Thyroid gland (tissue), 4 donors: ENCODE measurements around the gene MARVELD1. TPM values are rescaled to one million over a fixed set of nuclear protein-coding genes. Genes with fewer than 3 reads are reported as not detected.
A peak's percentile ranks its signal among the peaks of the same experiment; 100 is the strongest.

Experiments used
- DNase-seq, 2 donors: peaks; one replicate each; pipeline ENCODE4 v3.0.0-alpha.2; 2019
- H3K27ac ChIP-seq, 3 donors: fragments of 200-600 bp; sonication (generic); 1 replicate in 2 of 3; 2 replicates in 1 of 3; pipeline ENCODE4 v1.5.1; 2016 to 2019; ENCODE audit warnings: mild to moderate bottlenecking in 1 of 3, moderate library complexity in 1 of 3
- H3K27me3 ChIP-seq: fragments of 200-600 bp; sonication (generic); one replicate; pipeline ENCODE4 v1.5.1; 2019
- H3K36me3 ChIP-seq, 2 donors: fragments of 200-600 bp; sonication (generic); one replicate each; pipeline ENCODE4 v1.5.1; 2016 to 2019
- H3K4me1 ChIP-seq, 2 donors: fragments of 200-600 bp; sonication (generic); one replicate each; pipeline ENCODE4 v1.5.1; 2017 to 2019
- H3K4me3 ChIP-seq, 3 donors: fragments of 200-600 bp; sonication (generic); replicated peaks in 1 of 3; 1 replicate in 2 of 3; 2 replicates in 1 of 3; pipeline ENCODE4 v1.5.1; 2016; ENCODE audit warnings: mild to moderate bottlenecking in 1 of 3
- H3K9me3 ChIP-seq: fragments of 200-600 bp; sonication (generic); one replicate; pipeline ENCODE4 v1.5.1; 2017
- CTCF ChIP-seq, 6 experiments: fragments of 200-600 bp in 3 of 6; fragments of 450-650 bp in 3 of 6; sonication (generic) in 3 of 6; IDR thresholded peaks; one replicate each; pipeline ENCODE4 v1.5.1; 2016 to 2019; ENCODE audit warnings: antibody characterized with exemption in 6 of 6, mild to moderate bottlenecking in 2 of 6, inconsistent platforms in 1 of 6, moderate library complexity in 1 of 6
- POLR2A ChIP-seq, 2 donors: fragments of 450-650 bp; IDR thresholded peaks; one replicate each; pipeline ENCODE4 v1.6.1; 2017; ENCODE audit warnings: antibody characterized with exemption in 2 of 2, mild to moderate bottlenecking in 2 of 2, moderate library complexity in 1 of 2
- WGBS, 2 donors: methylation state at CpG; one replicate each; pipeline ENCODE4 v1.1.5; 2017; 5-methylcytosine and 5-hydroxymethylcytosine counted together
- intact Hi-C: fragments of 100-400 bp; cut with DNase I; formaldehyde crosslinking; loops from one replicate; pipeline ENCODE4 v1.15.1; 2023
- total RNA-seq, 4 donors: library from RNA; depleted of rRNA; stranded (reverse); fragments of >200 nt; gene quantifications; one replicate each; pipeline ENCODE4 v1.2.3, GENCODE V29; 2016

The MARVELD1 gene
- total RNA-seq, 4 donors from 2014 or later: 6.0 to 46.6 (median 10.5) TPM

GRCh38 chr10:97701438-97702069 lies 12.0 kb upstream of the MARVELD1 start:
- H3K36me3 ChIP-seq: no peaks in the 10 kb centered on the region
- peak; percentile 29 to 90 (median 74) for TF ChIP-seq CTCF (IDR thresholded peaks at IDR 0.05)
- no peak for TF ChIP-seq POLR2A (IDR thresholded peaks at IDR 0.05)
- H3K27ac ChIP-seq: no peak overlapping the region
- H3K4me1 ChIP-seq: no peaks in the 10 kb centered on the region
- intact Hi-C loops: no loop called here
- no peak overlapping the region for H3K4me3 ChIP-seq
- WGBS, 2 donors: 26 to 46% methylated on average over 6 to 8 of the region's 12 CpGs
- no peaks in the 10 kb centered on the region for H3K9me3 ChIP-seq
- H3K27me3 ChIP-seq: no peaks in the 10 kb centered on the region
- peak; percentile 29 to 44 for DNase-seq

- TF ChIP-seq POLR2A (IDR thresholded peaks at IDR 0.05): no peak
- no peak for TF ChIP-seq CTCF (IDR thresholded peaks at IDR 0.05)
- Histone ChIP-seq H3K27me3 (no peaks in the 10 kb centered on the region), H3K4me1 (no peaks in the 10 kb centered on the region), H3K4me3 (no peak overlapping the region), H3K27ac (no peak overlapping the region), H3K36me3 (no peaks in the 10 kb centered on the region), H3K9me3 (no peaks in the 10 kb centered on the region)
- 83 to 95% methylated on average over 7 of the region's 7 CpGs for WGBS, 2 donors
- intact Hi-C loops: no loop called here
- DNase-seq: no peak
These were observed 10.0 kb upstream of the MARVELD1 start for GRCh38 chr10:97703398-97704067.

GRCh38 chr10:97704341-97704740 lies 9.2 kb upstream of the MARVELD1 start:
- Histone ChIP-seq H3K9me3 (no peaks in the 10 kb centered on the region), H3K4me1 (peaks cover 0 to 3% of the 10 kb centered on the region in 2 donors), H3K4me3 (no peak overlapping the region), H3K27ac (no peak overlapping the region), H3K27me3 (no peaks in the 10 kb centered on the region), H3K36me3 (no peaks in the 10 kb centered on the region)
- intact Hi-C loops: no loop called here
- no peak for DNase-seq
- TF ChIP-seq POLR2A (IDR thresholded peaks at IDR 0.05) (no peak), CTCF (IDR thresholded peaks at IDR 0.05) (no peak)
- 62 to 65% methylated on average over 1 of the region's 1 CpG for WGBS, 2 donors

- no peaks in the 10 kb centered on the region for H3K9me3 ChIP-seq
- TF ChIP-seq CTCF (IDR thresholded peaks at IDR 0.05): no peak
- TF ChIP-seq POLR2A (IDR thresholded peaks at IDR 0.05): no peak
- 85 to 97% methylated on average over 3 of the region's 3 CpGs for WGBS, 2 donors
These were observed 8.4 kb upstream of the MARVELD1 start for GRCh38 chr10:97705006-97705670.

More at GRCh38 chr10:97705006-97705670, 8.4 kb upstream of the MARVELD1 start:
- H3K27ac ChIP-seq: no peak overlapping the region
- intact Hi-C loops: no loop called here
- no peaks in the 10 kb centered on the region for H3K36me3 ChIP-seq
- H3K4me1 ChIP-seq: peaks cover 0 to 7% of the 10 kb centered on the region in 2 donors
- no peak overlapping the region for H3K4me3 ChIP-seq
- DNase-seq: no peak
- H3K27me3 ChIP-seq: no peaks in the 10 kb centered on the region
